ENCODE results near the gene KCNAB1.

- TF ChIP-seq BACH2 (CRISPR knock-in tag; IDR thresholded peaks at IDR 0.05; ENCODE audit: borderline replicate concordance), result no peak
- TF ChIP-seq SNAI2 (CRISPR knock-in tag; IDR thresholded peaks at IDR 0.05), result no peak
- TF ChIP-seq ZFP3 (CRISPR knock-in tag; IDR thresholded peaks at IDR 0.05), result no peak
- no peak for TF ChIP-seq TOX (CRISPR knock-in tag; IDR thresholded peaks at IDR 0.05; ENCODE audit: borderline replicate concordance)
- TF ChIP-seq, protein P1, sequence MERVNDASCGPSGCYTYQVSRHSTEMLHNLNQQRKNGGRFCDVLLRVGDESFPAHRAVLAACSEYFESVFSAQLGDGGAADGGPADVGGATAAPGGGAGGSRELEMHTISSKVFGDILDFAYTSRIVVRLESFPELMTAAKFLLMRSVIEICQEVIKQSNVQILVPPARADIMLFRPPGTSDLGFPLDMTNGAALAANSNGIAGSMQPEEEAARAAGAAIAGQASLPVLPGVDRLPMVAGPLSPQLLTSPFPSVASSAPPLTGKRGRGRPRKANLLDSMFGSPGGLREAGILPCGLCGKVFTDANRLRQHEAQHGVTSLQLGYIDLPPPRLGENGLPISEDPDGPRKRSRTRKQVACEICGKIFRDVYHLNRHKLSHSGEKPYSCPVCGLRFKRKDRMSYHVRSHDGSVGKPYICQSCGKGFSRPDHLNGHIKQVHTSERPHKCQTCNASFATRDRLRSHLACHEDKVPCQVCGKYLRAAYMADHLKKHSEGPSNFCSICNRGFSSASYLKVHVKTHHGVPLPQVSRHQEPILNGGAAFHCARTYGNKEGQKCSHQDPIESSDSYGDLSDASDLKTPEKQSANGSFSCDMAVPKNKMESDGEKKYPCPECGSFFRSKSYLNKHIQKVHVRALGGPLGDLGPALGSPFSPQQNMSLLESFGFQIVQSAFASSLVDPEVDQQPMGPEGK (CRISPR knock-in tag; IDR thresholded peaks at IDR 0.05; ENCODE audit: borderline replicate concordance), result no peak
- no peak for TF ChIP-seq ZNF8 (CRISPR knock-in tag; IDR thresholded peaks at IDR 0.05)
Observed at GRCh38 chr3:156547637-156548036, 427.3 kb downstream of the KCNAB1 start.
